ENCODE measurements around the gene SULT4A1.

SULT4A1 gene

DNA sequence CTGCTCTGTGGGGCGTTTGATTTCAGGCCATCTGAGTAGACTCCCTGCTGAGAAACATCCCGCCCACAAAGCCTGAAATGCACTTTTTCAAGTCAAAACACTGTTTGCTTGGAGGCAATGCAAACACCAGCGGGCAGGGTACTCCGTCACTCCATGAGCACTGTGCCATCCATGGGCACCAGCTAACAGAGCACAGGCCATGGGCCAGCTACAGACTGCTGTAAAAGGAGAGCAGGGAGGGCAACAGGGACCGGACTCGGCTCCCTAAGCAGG is 33.7 kb downstream of the SULT4A1 start:
- Histone ChIP-seq H3K4me3 (ENCODE audit: low read depth, low read length) (no peak overlapping the region), H3K9ac (no peak overlapping the region), H3K9me3 (ENCODE audit: control insufficient read depth, low read length) (no peaks in the 10 kb centered on the region), H3K79me2 (no peaks in the 10 kb centered on the region), H3K4me1 (no peaks in the 10 kb centered on the region), H2AFZ (no peak overlapping the region), H3K36me3 (ENCODE audit: control insufficient read depth, insufficient read depth, low read length) (no peaks in the 10 kb centered on the region), H3K4me2 (ENCODE audit: low read length) (no peak overlapping the region), H3K27ac (no peak overlapping the region), H3K27me3 (ENCODE audit: control insufficient read depth, insufficient read depth, low read length) (no peaks in the 10 kb centered on the region)
- TF ChIP-seq, protein P1, sequence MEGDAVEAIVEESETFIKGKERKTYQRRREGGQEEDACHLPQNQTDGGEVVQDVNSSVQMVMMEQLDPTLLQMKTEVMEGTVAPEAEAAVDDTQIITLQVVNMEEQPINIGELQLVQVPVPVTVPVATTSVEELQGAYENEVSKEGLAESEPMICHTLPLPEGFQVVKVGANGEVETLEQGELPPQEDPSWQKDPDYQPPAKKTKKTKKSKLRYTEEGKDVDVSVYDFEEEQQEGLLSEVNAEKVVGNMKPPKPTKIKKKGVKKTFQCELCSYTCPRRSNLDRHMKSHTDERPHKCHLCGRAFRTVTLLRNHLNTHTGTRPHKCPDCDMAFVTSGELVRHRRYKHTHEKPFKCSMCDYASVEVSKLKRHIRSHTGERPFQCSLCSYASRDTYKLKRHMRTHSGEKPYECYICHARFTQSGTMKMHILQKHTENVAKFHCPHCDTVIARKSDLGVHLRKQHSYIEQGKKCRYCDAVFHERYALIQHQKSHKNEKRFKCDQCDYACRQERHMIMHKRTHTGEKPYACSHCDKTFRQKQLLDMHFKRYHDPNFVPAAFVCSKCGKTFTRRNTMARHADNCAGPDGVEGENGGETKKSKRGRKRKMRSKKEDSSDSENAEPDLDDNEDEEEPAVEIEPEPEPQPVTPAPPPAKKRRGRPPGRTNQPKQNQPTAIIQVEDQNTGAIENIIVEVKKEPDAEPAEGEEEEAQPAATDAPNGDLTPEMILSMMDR (IDR thresholded peaks at IDR 0.05), result no peak

DNA sequence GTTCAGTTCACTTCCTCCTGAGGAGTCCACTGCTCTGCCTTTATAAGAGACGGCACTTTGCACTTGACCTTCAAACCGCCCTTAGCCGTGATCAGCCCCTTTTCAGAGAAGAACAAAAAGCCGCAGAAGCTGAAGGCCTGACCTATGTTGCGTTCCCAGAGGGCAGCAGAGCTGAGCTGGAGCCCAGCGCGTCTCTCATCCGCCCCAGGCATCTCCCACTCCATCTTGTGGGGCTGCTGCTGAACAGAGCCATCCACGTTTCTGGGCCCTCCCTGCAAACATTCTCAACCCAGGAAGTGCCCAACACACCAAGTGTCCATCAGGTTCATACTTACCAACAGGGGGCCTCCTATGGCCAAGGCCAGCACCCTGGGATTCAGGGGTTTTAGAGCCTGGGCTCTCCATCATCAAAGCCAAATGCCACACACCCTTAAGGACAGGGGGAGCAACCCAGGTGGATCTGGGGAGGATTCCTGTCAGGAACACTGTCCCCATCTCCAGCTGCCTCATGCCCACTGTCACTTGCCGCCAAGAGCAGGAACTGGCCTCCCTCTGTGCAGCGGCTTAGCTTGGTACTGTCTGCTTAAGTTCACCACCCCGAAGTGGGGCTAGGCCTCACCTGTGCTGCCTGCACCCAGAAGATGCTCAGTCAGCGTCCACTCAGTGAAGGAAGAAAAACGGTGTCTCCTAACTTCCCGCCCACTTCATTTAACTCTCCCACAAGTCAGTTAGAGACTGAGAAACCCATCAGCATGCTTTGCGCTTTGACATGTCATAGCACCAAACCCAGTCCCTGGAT is 34.2 kb downstream of the SULT4A1 start:
- Histone ChIP-seq H2AFZ (no peak overlapping the region), H3K27ac (no peak overlapping the region), H3K9ac (no peak overlapping the region), H3K36me3 (ENCODE audit: control insufficient read depth, insufficient read depth, low read length) (no peaks in the 10 kb centered on the region), H3K27me3 (ENCODE audit: control insufficient read depth, insufficient read depth, low read length) (no peaks in the 10 kb centered on the region), H3K4me1 (no peaks in the 10 kb centered on the region), H3K4me2 (ENCODE audit: low read length) (no peak overlapping the region), H3K4me3 (ENCODE audit: low read depth, low read length) (no peak overlapping the region), H3K79me2 (no peaks in the 10 kb centered on the region), H3K9me3 (ENCODE audit: control insufficient read depth, low read length) (no peaks in the 10 kb centered on the region)
- TF ChIP-seq, protein P1 (IDR thresholded peaks at IDR 0.05), result no peak

DNA sequence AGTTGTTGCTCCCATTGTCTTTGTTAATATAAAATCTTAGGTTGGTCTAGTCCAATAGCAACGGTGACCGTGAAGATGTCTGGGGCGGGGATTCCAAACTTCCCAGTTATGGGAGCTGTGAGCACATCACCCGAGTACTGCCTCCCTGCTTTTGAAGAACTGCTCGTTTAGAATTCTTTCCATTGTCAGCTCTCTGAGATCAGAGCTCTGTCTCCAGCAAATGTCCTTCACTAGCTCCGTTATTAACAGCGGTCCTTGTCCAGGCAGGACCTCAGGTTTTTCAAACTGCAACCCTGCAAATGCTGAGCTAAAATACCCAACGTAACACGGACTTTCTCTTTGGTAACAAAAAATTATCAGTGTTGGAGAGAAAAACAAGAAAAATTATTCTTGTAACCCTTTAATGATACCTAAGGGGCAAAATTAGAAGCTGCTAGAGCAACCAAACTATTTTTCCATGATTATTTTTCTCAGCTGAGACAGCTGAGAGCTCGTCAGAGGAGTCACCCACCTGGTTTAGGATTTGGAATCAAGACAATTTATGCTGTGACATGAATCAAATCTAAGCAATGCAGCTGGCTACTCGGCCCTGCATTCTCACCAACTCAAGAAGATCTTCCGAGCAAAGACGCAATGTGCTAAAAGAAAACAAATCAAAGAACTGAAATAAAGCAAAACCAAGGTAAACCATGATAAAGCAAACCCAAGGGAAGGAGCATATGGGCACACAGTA is 35.1 kb downstream of the SULT4A1 start:
- no peak overlapping the region for H3K4me3 ChIP-seq (ENCODE audit: low read depth, low read length)
- no peak overlapping the region for H3K9ac ChIP-seq
- no peaks in the 10 kb centered on the region for H3K4me1 ChIP-seq
- H3K79me2 ChIP-seq, result no peaks in the 10 kb centered on the region
- no peaks in the 10 kb centered on the region for H3K36me3 ChIP-seq (ENCODE audit: control insufficient read depth, insufficient read depth, low read length)
- H3K4me2 ChIP-seq (ENCODE audit: low read length), result no peak overlapping the region
- H3K9me3 ChIP-seq (ENCODE audit: control insufficient read depth, low read length), result no peaks in the 10 kb centered on the region
- no peak overlapping the region for H3K27ac ChIP-seq
- TF ChIP-seq, protein P1 (IDR thresholded peaks at IDR 0.05), result no peak
- H3K27me3 ChIP-seq (ENCODE audit: control insufficient read depth, insufficient read depth, low read length), result no peaks in the 10 kb centered on the region
- no peak overlapping the region for H2AFZ ChIP-seq

DNA sequence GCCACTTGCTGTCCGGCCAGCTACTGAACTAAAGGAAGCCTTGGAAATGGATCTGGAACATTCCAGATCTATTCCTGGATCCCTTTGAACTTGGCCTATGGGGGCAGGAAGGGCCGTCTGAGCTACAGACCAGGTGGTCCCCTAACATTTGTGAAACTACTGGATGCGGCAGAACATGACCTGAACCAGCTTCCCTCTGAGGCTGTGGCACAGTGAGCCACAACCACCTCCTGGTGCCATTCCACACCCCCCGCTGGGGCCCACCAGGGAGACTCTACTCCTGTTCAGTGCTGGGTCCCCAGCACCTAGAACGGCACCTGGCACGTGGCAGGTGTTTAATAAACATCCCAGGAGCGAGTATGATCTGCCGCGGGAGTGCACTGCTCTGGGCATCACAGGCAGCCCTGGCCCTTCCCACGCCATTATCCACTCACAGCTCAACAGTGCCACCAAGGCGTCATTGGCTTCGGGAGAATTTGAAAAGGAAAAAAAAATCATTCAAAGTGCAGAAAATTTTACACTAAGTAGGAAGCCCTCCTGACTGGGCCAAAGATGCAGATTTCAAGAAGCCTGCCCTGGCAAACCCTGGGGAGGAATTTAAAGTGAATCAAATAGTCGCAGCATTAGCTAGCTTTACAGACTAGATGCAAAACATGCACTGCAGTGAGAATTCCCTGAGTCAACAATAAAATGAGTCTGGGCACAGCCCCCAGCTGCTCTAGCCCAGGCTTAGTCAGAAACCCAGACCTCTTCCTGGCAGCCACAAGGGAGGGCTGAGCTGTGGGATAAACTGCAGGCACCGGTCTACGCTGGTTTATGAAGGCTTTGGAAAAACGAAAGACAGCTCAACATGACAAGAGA is 35.9 kb downstream of the SULT4A1 start:
- Histone ChIP-seq H3K79me2 (no peaks in the 10 kb centered on the region), H3K27me3 (ENCODE audit: control insufficient read depth, insufficient read depth, low read length) (no peaks in the 10 kb centered on the region), H3K9ac (no peak overlapping the region), H3K4me1 (no peaks in the 10 kb centered on the region), H3K9me3 (ENCODE audit: control insufficient read depth, low read length) (no peaks in the 10 kb centered on the region), H3K4me2 (ENCODE audit: low read length) (no peak overlapping the region), H3K27ac (no peak overlapping the region), H3K4me3 (ENCODE audit: low read depth, low read length) (no peak overlapping the region), H3K36me3 (ENCODE audit: control insufficient read depth, insufficient read depth, low read length) (no peaks in the 10 kb centered on the region), H2AFZ (no peak overlapping the region)
- TF ChIP-seq, protein P1 (IDR thresholded peaks at IDR 0.05), result no peak
